GM19043 (cell line): ENCODE results near the gene TDRD12.
"Not testable (repeated sequence)": the region's sequence is repeated elsewhere in the genome, so short reads cannot be mapped to it uniquely, and the experiment has no call there.

Experiments
- ATAC-seq: cut with Tn5 transposase; IDR thresholded peaks from one replicate; pipeline ENCODE4 v1.9.1; 2021; ENCODE audit warnings: low read depth; ENCODE audit not compliant: unreplicated experiment

The TDRD12 gene

GRCh38 chr19:32863841-32864240 is 144.3 kb downstream of the TDRD12 start:
- no peak for ATAC-seq

GRCh38 chr19:32864318-32865007 is 144.9 kb downstream of the TDRD12 start:
- no peak for ATAC-seq

GRCh38 chr19:32865326-32865725 is 145.8 kb downstream of the TDRD12 start:
- no peak for ATAC-seq

- ATAC-seq: no peak
Observed at GRCh38 chr19:32866061-32866460, 146.5 kb downstream of the TDRD12 start.

GRCh38 chr19:32866564-32867265 is 147.1 kb downstream of the TDRD12 start:
- ATAC-seq: no peak

- not testable (repeated sequence) for ATAC-seq
Observed at GRCh38 chr19:32867436-32867835, 147.9 kb downstream of the TDRD12 start.

GRCh38 chr19:32868206-32868950 is 148.8 kb downstream of the TDRD12 start:
- ATAC-seq: no peak

- ATAC-seq: no peak
Observed at GRCh38 chr19:32869369-32869965, 149.9 kb downstream of the TDRD12 start, which contains the start of gene SLC7A9. SLC7A9 (minus strand) TSS chr19:32869767; CDS start chr19:32868534, 1,233 bp downstream.

- ATAC-seq: no peak
Observed at GRCh38 chr19:32869966-32870573, 150.5 kb downstream of the TDRD12 start.

GRCh38 chr19:32870981-32871451 is 151.4 kb downstream of the TDRD12 start:
- no peak for ATAC-seq

- ATAC-seq: no peak
Observed at GRCh38 chr19:32872391-32872790, 152.8 kb downstream of the TDRD12 start.

GRCh38 chr19:32873247-32873959 is 153.8 kb downstream of the TDRD12 start:
- no peak for ATAC-seq

GRCh38 chr19:32874605-32875004 is 155.0 kb downstream of the TDRD12 start:
- ATAC-seq: no peak

GRCh38 chr19:32875428-32875827 is 155.9 kb downstream of the TDRD12 start:
- ATAC-seq: no peak

GRCh38 chr19:32876236-32876918 is 156.8 kb downstream of the TDRD12 start:
- no peak for ATAC-seq

- ATAC-seq: no peak
Observed at GRCh38 chr19:32876919-32877285, 157.3 kb downstream of the TDRD12 start.
